GM12878 (cell line): ENCODE data around the gene TYW1. TPM values are rescaled to one million over a fixed set of nuclear protein-coding genes. Genes with fewer than 3 reads are reported as not detected.
A peak's percentile ranks its signal among the peaks of the same experiment; 100 is the strongest.
"Not testable (repeated sequence)": the region's sequence is repeated elsewhere in the genome, so short reads cannot be mapped to it uniquely, and the experiment has no call there.

Source experiments
- ATAC-seq: fragments of 200-7000 bp; cut with Tn5 transposase; 3 replicates; pipeline ENCODE4 v1.9.1; 2020; ENCODE audit warnings: mild to moderate bottlenecking, moderate library complexity
- BruUV-seq: library from RNA; stranded (reverse); fragments of 400-500 nt; replicated peaks from 2 replicates; lab custom pipeline; 2021; lab: Mats Ljungman, UMichigan
- CTCF ChIA-PET: fragments of 300-600 bp; sonication (Branson Sonifier 250); formaldehyde crosslinking; extraction: SDS; loops from one replicate; lab custom pipeline; 2021; ENCODE audit warnings: inconsistent platforms; lab: Yijun Ruan, JAX
- POLR2A ChIA-PET: fragments of 350-600 bp; formaldehyde crosslinking; extraction: SDS; loops from one replicate; lab custom pipeline; 2021; ENCODE audit warnings: inconsistent platforms; lab: Charles Lee
- RAD21 ChIA-PET: fragments of 300-600 bp; sonication (Branson Sonifier 250); formaldehyde crosslinking; loops from one replicate; lab custom pipeline; 2023; ENCODE audit warnings: antibody characterized with exemption; ENCODE audit not compliant: unreplicated experiment; lab: Charles Lee
- SMC1A ChIA-PET: fragments of 300-600 bp; sonication (Branson Sonifier 250); formaldehyde crosslinking; loops from one replicate; lab custom pipeline; 2023; ENCODE audit not compliant: unreplicated experiment, uncharacterized antibody; lab: Charles Lee
- DNase-seq: peaks from one replicate; pipeline ENCODE4 v3.0.0-alpha.2; 2011; ENCODE audit warnings: low read depth, low spot score
- FAIRE-seq: peaks from 3 replicates; lab custom pipeline; 2011; peaks lifted over from hg19 to GRCh38; lab: Jason Lieb, UNC
- H2AFZ ChIP-seq: 2 replicates; pipeline ENCODE4 v1.6.0; 2011; ENCODE audit warnings: low read depth, low read length, control low read depth; ENCODE audit not compliant: control insufficient read depth
- H3K27ac ChIP-seq: 2 replicates; pipeline ENCODE4 v1.5.1; 2011; ENCODE audit warnings: control low read depth; ENCODE audit not compliant: control insufficient read depth, insufficient read depth
- H3K27me3 ChIP-seq, 2 experiments: replicated peaks in 1 of 2; 2 replicates each; pipeline versions ENCODE4 v1.6.0 to v1.6.1; 2011; ENCODE audit warnings: low read length in 1 of 2; ENCODE audit not compliant: control insufficient read depth in 2 of 2, insufficient read depth in 2 of 2
- H3K36me3 ChIP-seq, 2 experiments: 2 replicates each; pipeline ENCODE4 v1.5.1; 2011; ENCODE audit warnings: low read length in 1 of 2; ENCODE audit not compliant: control insufficient read depth in 2 of 2, insufficient read depth in 2 of 2
- H3K4me1 ChIP-seq: 2 replicates; pipeline ENCODE4 v1.6.1; 2011; ENCODE audit warnings: mild to moderate bottlenecking, low read length, moderate library complexity, mixed read lengths; ENCODE audit not compliant: control insufficient read depth, insufficient read depth
- H3K4me2 ChIP-seq: 2 replicates; pipeline ENCODE4 v1.6.0; 2011; ENCODE audit warnings: control low read depth; ENCODE audit not compliant: control insufficient read depth, insufficient read depth
- H3K4me3 ChIP-seq: fragments of 200-600 bp; sonication (generic); 2 replicates; pipeline ENCODE4 v1.5.1; 2016
- H3K79me2 ChIP-seq: 2 replicates; pipeline ENCODE4 v1.6.0; 2011; ENCODE audit warnings: low read length; ENCODE audit not compliant: control insufficient read depth, insufficient read depth
- H3K9ac ChIP-seq: 2 replicates; pipeline ENCODE4 v1.8.0; 2011; ENCODE audit warnings: low read length, control low read depth, mixed read lengths; ENCODE audit not compliant: control insufficient read depth, insufficient read depth
- H3K9me3 ChIP-seq: replicated peaks from 3 replicates; pipeline ENCODE4 v1.5.1; 2011; ENCODE audit warnings: mild to moderate bottlenecking, low read length; ENCODE audit not compliant: control insufficient read depth, insufficient read depth
- H4K20me1 ChIP-seq: 2 replicates; pipeline ENCODE4 v1.6.0; 2011; ENCODE audit not compliant: control insufficient read depth, insufficient read depth
- YBX1 ChIP-seq: fragments of 450-650 bp; IDR thresholded peaks from 2 replicates; pipeline ENCODE4 v1.6.1; 2016; ENCODE audit warnings: antibody characterized with exemption
- WGBS: methylation state at CpG from one replicate; pipeline ENCODE4 v1.1.6; 2016; ENCODE audit warnings: low lambda C conversion rate; ENCODE audit not compliant: insufficient replicate concordance, insufficient coverage; ENCODE audit errors: missing lambda C conversion rate; 5-methylcytosine and 5-hydroxymethylcytosine counted together
- in situ Hi-C: fragments of 300-500 bp; cut with MboI; formaldehyde crosslinking; loops from 9 replicates; pipeline ENCODE4 v1.14.3; 2018; ENCODE audit warnings: mixed read lengths
- intact Hi-C: fragments of 100-400 bp; cut with micrococcal nuclease; formaldehyde crosslinking; loops from one replicate; pipeline ENCODE4 v1.14.2; 2022; ENCODE audit not compliant: unreplicated experiment
- polyA plus RNA-seq, 11 experiments: library from polyadenylated mRNA; depleted of rRNA in 4 of 11; unstranded in 6 of 11; stranded (reverse) in 5 of 11; fragments of >200 nt; fragmentation: Nextera tagmentation in 4 of 11; fragmentation: Illumina TruSeq in 1 of 11; extraction: Ambion mirVana in 4 of 11; extraction: Trizol in 1 of 11; gene quantifications; 1 replicate in 1 of 11; 2 replicates in 10 of 11; pipeline versions ENCODE4 v1.2.1 to v1.2.3, GENCODE V29; 2011 to 2016; ENCODE audit warnings: inconsistent platforms in 2 of 11, missing spikeins in 2 of 11, low read depth in 1 of 11
- total RNA-seq, 4 experiments: library from RNA; depleted of rRNA in 3 of 4; stranded (reverse); fragments of >200 nt in 3 of 4; fragmentation: Illumina TruSeq in 1 of 4; extraction: Trizol in 1 of 4; gene quantifications; 2 replicates each; pipeline versions ENCODE4 v1.2.1 to v1.2.3, GENCODE V29; 2013 to 2021

The TYW1 gene
- total and polyA plus RNA-seq, 10 of the 15 experiments (the other 5 are each of a cell fraction or from before 2014, with no cell fraction given) = 11.3 to 29.0 (median 18.4) TPM

DNA sequence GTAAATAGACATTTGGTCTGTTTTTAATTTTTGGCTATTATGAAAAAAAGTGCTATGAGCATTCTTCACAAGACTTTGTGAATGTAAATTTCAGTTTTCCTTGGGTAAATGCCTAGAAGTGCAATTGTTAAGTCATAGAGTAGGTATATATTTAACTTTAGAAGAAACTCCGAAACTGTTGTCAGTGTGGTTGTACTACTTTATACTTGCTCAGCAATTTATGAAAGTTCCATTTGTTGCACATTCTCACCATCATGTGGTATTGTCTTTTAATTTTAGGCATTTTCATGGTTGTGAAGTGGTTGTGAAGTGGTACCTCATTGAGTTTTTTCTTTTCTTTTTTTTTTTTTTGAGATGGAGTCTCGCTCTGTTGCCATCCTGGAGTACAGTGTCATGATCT lies 60.0 kb downstream of the TYW1 start:
- no peaks in the 10 kb centered on the region for H3K27me3 ChIP-seq
- no peak overlapping the region for H3K4me3 ChIP-seq
- no peak overlapping the region for H3K9ac ChIP-seq
- H3K9me3 ChIP-seq = no peaks in the 10 kb centered on the region; the same call in 2 of the 3 replicates
- ATAC-seq (no peak), DNase-seq (no peak), FAIRE-seq (no peak)
- no peak overlapping the region for H2AFZ ChIP-seq
- TF ChIP-seq YBX1 = no peak
- CTCF ChIA-PET = no interaction called here
- H3K27ac ChIP-seq = no peak overlapping the region
- POLR2A ChIA-PET = no interaction called here
- 100% methylated on average over 1 of the region's 2 CpGs for WGBS
- H4K20me1 ChIP-seq = no peaks in the 10 kb centered on the region
- no TSS peak for BruUV-seq
- H3K36me3 ChIP-seq = no peaks in the 10 kb centered on the region
- no peak overlapping the region for H3K4me2 ChIP-seq
- RAD21 ChIA-PET = no interaction called here
- SMC1A ChIA-PET = no interaction called here
- no peaks in the 10 kb centered on the region for H3K4me1 ChIP-seq
- in situ Hi-C loops = no loop called here
- intact Hi-C loops = no loop called here
- H3K79me2 ChIP-seq = no peaks in the 10 kb centered on the region

DNA sequence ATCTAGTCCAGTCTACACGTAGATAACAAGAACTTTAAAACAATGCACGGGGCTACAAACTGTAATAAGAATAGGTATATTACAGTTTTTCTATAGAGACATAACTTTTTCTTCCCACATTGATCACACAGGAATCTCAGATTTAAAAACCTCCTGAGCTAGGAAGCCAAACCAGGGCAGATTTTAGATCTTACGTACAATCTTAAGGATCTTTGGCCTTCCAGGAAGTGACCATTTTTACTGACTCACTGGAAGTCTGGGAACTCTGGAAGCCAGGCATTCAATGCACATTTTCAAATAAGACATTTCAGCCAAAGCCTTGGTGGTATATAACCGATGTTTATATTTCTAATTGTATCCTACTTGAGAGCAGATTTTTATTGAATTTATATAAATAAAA lies 64.7 kb downstream of the TYW1 start:
- in situ Hi-C loops, H3K4me2 ChIP-seq, H3K36me3 ChIP-seq, H3K79me2 ChIP-seq, H3K27ac ChIP-seq, RAD21 ChIA-PET, SMC1A ChIA-PET, H4K20me1 ChIP-seq, DNase-seq, ATAC-seq, H3K27me3 ChIP-seq, POLR2A ChIA-PET, H3K9ac ChIP-seq, H3K9me3 ChIP-seq, H2AFZ ChIP-seq, intact Hi-C loops, BruUV-seq, FAIRE-seq, H3K4me1 ChIP-seq, H3K4me3 ChIP-seq: not testable (repeated sequence)
- CTCF ChIA-PET = interaction anchor here (1.3 kb wide), 1 partner anchor 20 kb away, joined by 3 read pairs; no protein-coding TSS in a partner anchor
- WGBS = 96% methylated on average over 4 of the region's 4 CpGs

- ATAC-seq, H3K27ac ChIP-seq, H3K4me1 ChIP-seq, BruUV-seq, RAD21 ChIA-PET, intact Hi-C loops, H3K4me3 ChIP-seq, H3K4me2 ChIP-seq, H3K9me3 ChIP-seq, in situ Hi-C loops, H3K27me3 ChIP-seq, H4K20me1 ChIP-seq, H3K79me2 ChIP-seq, POLR2A ChIA-PET, SMC1A ChIA-PET, H3K9ac ChIP-seq, H2AFZ ChIP-seq, DNase-seq, H3K36me3 ChIP-seq: not testable (repeated sequence)
- 96% methylated on average over 1 of the region's 1 CpG for WGBS
- CTCF ChIA-PET = interaction anchor here (0.6 kb wide), 1 partner anchor 37 kb away, joined by 3 read pairs; no protein-coding TSS in a partner anchor
- FAIRE-seq = peak; percentile 76
These were observed 66.2 kb downstream of the TYW1 start for GRCh38 chr7:67062802-67063201.
